OCI-LY7 (cell line): Measurements from ENCODE around the gene PDIA2. TPM values are rescaled to one million over a fixed set of nuclear protein-coding genes. Genes with fewer than 3 reads are reported as not detected.

Source experiments
- BruUV-seq: library from RNA; stranded (reverse); fragments of 400-500 nt; replicated peaks from 2 replicates; lab custom pipeline; 2021; lab: Mats Ljungman, UMichigan
- CTCF ChIA-PET: fragments of 300-600 bp; sonication (Branson Sonifier 250); formaldehyde crosslinking; loops from one replicate; lab custom pipeline; 2022; ENCODE audit warnings: antibody characterized with exemption; ENCODE audit not compliant: unreplicated experiment; lab: Charles Lee
- POLR2A ChIA-PET: fragments of 300-600 bp; sonication (Branson Sonifier 250); formaldehyde crosslinking; loops from one replicate; lab custom pipeline; 2022; ENCODE audit warnings: antibody characterized with exemption; lab: Charles Lee
- DNase-seq: peaks from one replicate; pipeline ENCODE4 v3.0.0-alpha.2; 2015; ENCODE audit warnings: low spot score
- H2AFZ ChIP-seq: fragments of 200-600 bp; sonication (generic), shearing (Covaris generic); 2 replicates; pipeline ENCODE4 v1.6.1; 2014; ENCODE audit warnings: mild to moderate bottlenecking, antibody characterized with exemption, low read length, moderate library complexity
- H3K27ac ChIP-seq: fragments of 200-600 bp; sonication (generic); 2 replicates; pipeline ENCODE4 v1.5.1; 2014; ENCODE audit warnings: mixed run types, low read depth, mild to moderate bottlenecking, moderate library complexity, low read length, inconsistent platforms; ENCODE audit not compliant: poor library complexity, severe bottlenecking
- H3K36me3 ChIP-seq: fragments of 200-600 bp; sonication (generic); 2 replicates; pipeline ENCODE4 v1.6.1; 2014; ENCODE audit warnings: mild to moderate bottlenecking, antibody characterized with exemption, low read length, moderate library complexity, mixed read lengths; ENCODE audit not compliant: insufficient read depth
- H3K4me1 ChIP-seq: fragments of 200-600 bp; sonication (generic); 2 replicates; pipeline ENCODE4 v1.5.1; 2014; ENCODE audit warnings: mild to moderate bottlenecking, low read length; ENCODE audit not compliant: insufficient read depth, poor library complexity, severe bottlenecking
- H3K4me2 ChIP-seq: fragments of 200-600 bp; sonication (generic); 2 replicates; pipeline ENCODE4 v1.6.1; 2014; ENCODE audit warnings: mild to moderate bottlenecking, low read length
- H3K4me3 ChIP-seq: fragments of 200-600 bp; sonication (generic); 2 replicates; pipeline ENCODE4 v1.5.1; 2014; ENCODE audit warnings: mild to moderate bottlenecking, low read depth, low read length; ENCODE audit not compliant: poor library complexity, severe bottlenecking
- H3K79me2 ChIP-seq: fragments of 200-600 bp; sonication (generic); 2 replicates; pipeline ENCODE4 v1.6.1; 2016; ENCODE audit warnings: low read depth, mild to moderate bottlenecking, low read length, moderate library complexity, mixed read lengths; ENCODE audit not compliant: insufficient read depth
- H3K9me2 ChIP-seq: fragments of 200-600 bp; sonication (generic); 2 replicates; pipeline ENCODE4 v1.6.1; 2016; ENCODE audit warnings: mild to moderate bottlenecking, low read length, mixed read lengths; ENCODE audit not compliant: insufficient read depth
- H3K9me3 ChIP-seq: fragments of 200-600 bp; sonication (generic); 2 replicates; pipeline ENCODE4 v1.6.1; 2014; ENCODE audit warnings: mild to moderate bottlenecking, mixed run types, low read length, mixed read lengths
- H4K20me1 ChIP-seq: fragments of 200-600 bp; sonication (generic); 2 replicates; pipeline ENCODE4 v1.6.1; 2014; ENCODE audit warnings: mild to moderate bottlenecking, antibody characterized with exemption, low read length, moderate library complexity, mixed read lengths; ENCODE audit not compliant: insufficient read depth
- CTCF ChIP-seq: fragments of 200-600 bp; sonication (generic); conservative IDR thresholded peaks from 2 replicates; pipeline ENCODE4 v1.5.1; 2014; ENCODE audit warnings: mild to moderate bottlenecking, antibody characterized with exemption, low read length, moderate library complexity, mixed read lengths
- EZH2phosphoT487 ChIP-seq: fragments of 200-600 bp; sonication (generic); IDR thresholded peaks from 2 replicates; pipeline ENCODE4 v1.6.1; 2018; ENCODE audit warnings: low read depth, borderline replicate concordance, mild to moderate bottlenecking, mixed run types, antibody characterized with exemption, low read length, moderate library complexity, mixed read lengths
- intact Hi-C: fragments of 100-400 bp; cut with micrococcal nuclease; formaldehyde crosslinking; loops from one replicate; pipeline ENCODE4 v1.10.0; 2022; ENCODE audit not compliant: unreplicated experiment
- total RNA-seq, 2 experiments: library from RNA; depleted of rRNA in 1 of 2; stranded (reverse); fragments of >200 nt in 1 of 2; shearing (Covaris generic) in 1 of 2; gene quantifications; 2 replicates each; pipeline ENCODE4 v1.2.3, GENCODE V29; 2014 to 2022

PDIA2 gene
- total RNA-seq, 2 experiments from 2014 or later, result not detected

GRCh38 chr16:268141-269053 lies 14.6 kb upstream of the PDIA2 start:
- intact Hi-C loops, result no loop called here
- no peaks in the 10 kb centered on the region for H3K79me2 ChIP-seq
- ChIA-PET POLR2A (no interaction called here), CTCF (no interaction called here)
- TF ChIP-seq EZH2phosphoT487 (no peak), CTCF (no peak)
- no peaks in the 10 kb centered on the region for H4K20me1 ChIP-seq
- no peaks in the 10 kb centered on the region for H3K36me3 ChIP-seq
- no peak overlapping the region for H2AFZ ChIP-seq
- H3K4me2 ChIP-seq, result no peak overlapping the region
- H3K4me3 ChIP-seq, result no peak overlapping the region
- H3K9me3 ChIP-seq, result no peaks in the 10 kb centered on the region
- DNase-seq, result no peak
- no peaks in the 10 kb centered on the region for H3K4me1 ChIP-seq
- H3K9me2 ChIP-seq, result no peaks in the 10 kb centered on the region
- H3K27ac ChIP-seq, result no peak overlapping the region
- no TSS peak for BruUV-seq

- no peaks in the 10 kb centered on the region for H3K4me1 ChIP-seq
- H3K79me2 ChIP-seq, result no peaks in the 10 kb centered on the region
- no peaks in the 10 kb centered on the region for H3K36me3 ChIP-seq
- TF ChIP-seq CTCF (no peak), EZH2phosphoT487 (no peak)
- H3K9me3 ChIP-seq, result no peaks in the 10 kb centered on the region
- CTCF ChIA-PET, result no interaction called here
- POLR2A ChIA-PET, result no interaction called here
- no peak overlapping the region for H3K27ac ChIP-seq
- DNase-seq, result no peak
- BruUV-seq, result no TSS peak
- H4K20me1 ChIP-seq, result no peaks in the 10 kb centered on the region
- no peaks in the 10 kb centered on the region for H3K9me2 ChIP-seq
- no peak overlapping the region for H3K4me2 ChIP-seq
- H3K4me3 ChIP-seq, result no peak overlapping the region
- no peak overlapping the region for H2AFZ ChIP-seq
- intact Hi-C loops, result no loop called here
Observed at GRCh38 chr16:269061-269796, 13.7 kb upstream of the PDIA2 start.
